HG02759 (cell line): ENCODE results near the gene RALGAPA1.
"Not testable (repeated sequence)": the region's sequence is repeated elsewhere in the genome, so short reads cannot be mapped to it uniquely, and the experiment has no call there.

Source experiments
- ATAC-seq: cut with Tn5 transposase; IDR thresholded peaks from one replicate; pipeline ENCODE4 v1.9.1; 2021; ENCODE audit warnings: mild to moderate bottlenecking, moderate library complexity; ENCODE audit not compliant: unreplicated experiment

RALGAPA1 gene

GRCh38 chr14:35704793-35705493 is 104.2 kb downstream of the RALGAPA1 start:
- ATAC-seq = no peak

GRCh38 chr14:35701531-35701930 is 107.6 kb downstream of the RALGAPA1 start:
- no peak for ATAC-seq

GRCh38 chr14:35699791-35700444 is 109.2 kb downstream of the RALGAPA1 start:
- no peak for ATAC-seq

DNA sequence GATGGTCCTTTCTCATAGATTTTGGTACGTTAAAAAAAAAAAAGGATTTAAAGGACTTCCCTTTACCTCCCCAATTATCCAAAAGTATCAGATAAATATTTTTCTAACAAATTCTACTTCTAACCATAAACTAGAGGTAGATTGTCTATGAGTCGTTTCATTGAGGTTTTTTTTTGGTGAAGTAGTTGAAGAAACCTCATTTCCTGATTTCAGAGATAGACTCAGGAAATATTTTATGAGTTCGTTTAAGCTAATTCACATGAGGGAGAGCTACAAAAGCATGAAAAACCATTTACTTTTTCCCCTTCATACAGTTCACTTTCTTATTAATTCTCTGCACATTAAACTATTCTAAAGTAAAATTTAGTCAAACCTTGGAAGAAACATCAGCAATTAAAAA is 112.5 kb downstream of the RALGAPA1 start:
- ATAC-seq = no peak

DNA sequence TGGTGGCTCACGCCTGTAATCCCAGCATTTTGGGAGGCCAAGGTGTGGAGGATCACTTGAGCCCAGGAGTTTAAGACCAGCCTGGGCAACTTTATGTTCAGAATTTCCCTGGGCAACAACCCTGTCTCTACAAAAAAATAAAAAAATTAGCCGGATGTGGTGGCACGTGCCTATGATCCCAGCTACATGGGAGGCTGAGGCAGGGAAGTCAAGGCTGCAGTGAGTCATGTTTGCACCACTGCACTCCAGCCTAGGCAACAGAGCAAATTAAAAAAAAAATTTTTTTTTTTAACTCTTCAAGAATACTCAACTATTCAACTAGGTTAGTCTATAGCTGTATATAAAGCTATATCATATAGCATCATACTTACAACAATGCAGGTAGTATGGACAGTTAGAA is 113.0 kb downstream of the RALGAPA1 start:
- ATAC-seq = no peak

- ATAC-seq = no peak
These were observed 113.4 kb downstream of the RALGAPA1 start for GRCh38 chr14:35695647-35696046.

GRCh38 chr14:35695072-35695471 is 114.0 kb downstream of the RALGAPA1 start:
- ATAC-seq = no peak

DNA sequence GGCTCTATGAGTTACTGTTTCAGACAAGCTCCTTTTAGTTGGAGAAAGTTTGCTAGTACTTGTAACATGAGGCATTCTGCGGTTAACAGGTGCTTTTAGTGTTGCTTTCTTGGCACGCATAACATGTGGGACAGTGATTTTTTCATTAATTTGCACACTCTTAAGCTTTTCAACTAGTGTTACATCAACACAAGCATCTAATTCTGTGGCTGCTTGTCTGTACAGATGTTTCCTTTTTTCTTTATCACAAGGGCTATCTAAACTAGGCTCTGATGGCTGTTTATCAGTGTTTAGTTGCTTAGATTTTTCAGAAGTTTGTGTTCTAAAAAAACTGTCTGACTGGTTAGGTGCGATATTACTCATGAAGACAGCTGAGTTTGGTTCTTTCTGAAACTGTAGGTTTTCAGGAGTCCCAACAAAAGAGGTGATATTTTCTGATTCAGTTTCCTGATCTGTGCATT is 120.1 kb downstream of the RALGAPA1 start:
- ATAC-seq = no peak

DNA sequence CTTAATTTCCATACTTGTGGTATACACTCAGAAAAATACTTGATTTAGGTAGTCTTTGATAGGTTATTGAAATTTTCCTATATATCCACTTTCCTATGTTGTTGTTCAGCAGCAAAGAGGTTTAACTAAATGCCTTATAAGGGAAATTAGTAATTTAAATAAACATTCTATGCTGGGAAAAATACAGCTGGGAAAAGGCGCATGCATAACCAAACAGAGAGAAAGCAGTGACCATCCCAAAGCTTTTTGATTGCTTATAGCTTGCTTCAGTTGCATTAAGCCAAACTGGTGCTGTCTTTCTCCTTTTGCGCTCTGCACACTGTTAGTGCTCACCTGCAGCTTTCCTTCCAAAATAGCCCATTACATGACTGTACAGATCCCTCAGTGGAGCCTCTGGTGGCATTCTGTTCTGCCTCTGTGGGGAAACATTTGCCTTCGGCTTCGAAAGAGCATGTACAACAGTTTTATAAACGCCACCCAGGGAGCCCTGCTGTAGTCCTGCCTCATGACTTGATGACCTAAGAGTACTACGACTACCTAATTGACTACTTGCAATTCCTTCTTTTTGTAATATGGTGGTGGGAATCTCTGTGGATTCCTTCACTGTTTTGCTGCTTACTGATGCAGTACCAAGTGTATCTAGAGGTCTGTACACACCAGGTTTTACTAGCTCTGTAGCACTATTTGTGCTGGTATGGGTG is 120.8 kb downstream of the RALGAPA1 start:
- no peak for ATAC-seq

- ATAC-seq = peak; percentile 64
These were observed 121.7 kb downstream of the RALGAPA1 start for GRCh38 chr14:35687335-35687939.

DNA sequence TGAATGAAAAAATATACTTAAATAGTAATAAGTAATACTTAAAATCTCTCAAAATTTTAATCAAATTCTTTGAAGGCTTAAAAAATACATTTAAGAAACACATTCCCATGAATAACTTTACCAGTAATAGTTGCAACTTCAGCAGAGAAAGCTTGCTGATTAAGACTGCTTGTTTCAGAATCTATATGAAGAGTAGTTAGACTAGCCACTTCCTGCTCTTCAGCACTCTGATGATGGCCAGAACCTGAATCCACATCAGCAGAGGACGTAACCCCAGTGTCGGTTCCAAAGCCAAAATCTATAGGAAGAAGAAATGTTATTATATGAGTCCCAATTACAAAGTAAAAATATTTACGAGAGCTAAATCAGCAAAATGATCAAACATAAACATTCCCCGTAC is 125.4 kb downstream of the RALGAPA1 start:
- not testable (repeated sequence) for ATAC-seq

- ATAC-seq = no peak
These were observed 126.3 kb downstream of the RALGAPA1 start for GRCh38 chr14:35682802-35683201.

GRCh38 chr14:35678403-35679028 is 130.6 kb downstream of the RALGAPA1 start:
- ATAC-seq = no peak

DNA sequence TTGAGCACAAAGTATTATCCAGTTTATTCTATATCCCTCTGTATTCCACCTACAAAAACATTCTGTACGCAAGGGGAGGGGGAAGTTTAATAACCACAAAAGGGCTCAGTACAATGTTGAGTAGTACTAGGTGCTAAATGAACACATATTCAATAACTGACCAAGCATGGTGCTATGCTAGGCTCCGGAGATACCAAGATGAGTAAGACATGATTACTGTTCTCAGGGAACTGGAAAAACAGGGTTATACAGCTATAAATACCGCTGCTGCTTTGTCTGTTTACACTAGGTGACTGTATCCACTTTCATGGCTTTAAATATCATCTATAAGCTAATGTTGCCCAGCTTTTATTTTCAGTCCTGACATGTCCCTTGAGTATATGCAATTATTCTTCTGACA is 139.3 kb downstream of the RALGAPA1 start:
- ATAC-seq = no peak

GRCh38 chr14:35666429-35667043 is 142.6 kb downstream of the RALGAPA1 start:
- no peak for ATAC-seq

GRCh38 chr14:35661875-35662274 is 147.2 kb downstream of the RALGAPA1 start:
- ATAC-seq = no peak

GRCh38 chr14:35653045-35653444 is 156.1 kb downstream of the RALGAPA1 start:
- no peak for ATAC-seq

DNA sequence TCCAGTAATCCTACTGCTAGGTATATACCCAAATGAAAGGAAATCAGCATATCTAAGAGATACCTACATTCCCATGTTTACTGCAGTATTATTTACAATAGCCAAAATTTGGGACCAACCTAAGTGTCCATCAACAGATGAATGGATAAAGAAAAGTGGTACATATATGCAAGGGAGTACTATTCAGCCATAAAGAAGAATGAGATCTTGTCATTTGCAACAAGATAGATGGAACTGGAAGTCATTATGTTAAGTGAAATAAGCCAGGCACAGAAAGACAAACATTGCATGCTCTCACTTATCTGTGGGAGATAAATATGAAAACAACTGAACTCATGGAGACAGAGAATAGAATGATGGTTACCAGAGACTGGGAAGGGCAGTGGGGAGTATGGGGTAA is 165.6 kb downstream of the RALGAPA1 start:
- no peak for ATAC-seq

GRCh38 chr14:35637851-35638250 is 171.2 kb downstream of the RALGAPA1 start:
- no peak for ATAC-seq

- no peak for ATAC-seq
These were observed 171.8 kb downstream of the RALGAPA1 start for GRCh38 chr14:35637269-35637668.

DNA sequence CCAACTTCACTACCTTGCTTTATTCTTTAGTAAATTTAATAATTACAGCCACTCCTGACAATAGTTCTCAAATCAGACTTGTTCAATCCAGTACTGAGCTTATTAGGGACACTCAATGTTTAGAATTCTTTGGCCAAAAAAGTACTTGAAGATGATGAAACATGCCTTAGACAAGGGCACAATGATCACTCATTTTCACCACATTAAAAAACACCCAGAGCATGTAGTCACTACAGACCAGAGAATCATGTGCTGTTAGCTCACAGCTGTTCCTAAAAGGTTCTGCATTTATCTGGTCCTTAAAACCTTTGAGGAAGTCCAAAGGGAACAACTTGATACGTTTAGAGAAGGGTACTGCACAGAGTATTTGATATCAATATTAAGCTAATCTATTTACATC is 176.4 kb downstream of the RALGAPA1 start:
- no peak for ATAC-seq
